GM19099 (cell line): ENCODE data around the gene CCDC106.

Source experiments
- POLR2A ChIP-seq: IDR thresholded peaks from 3 replicates; pipeline ENCODE4 v1.6.1; 2011; ENCODE audit warnings: low read depth; ENCODE audit not compliant: insufficient read length; ENCODE audit errors: extremely low read depth

CCDC106 gene

GRCh38 chr19:55647732-55648584, at the start of gene CCDC106:
CCDC106 (plus strand) TSS chr19:55648212; CDS start chr19:55649047, 835 bp downstream.
- peak; percentile 53 for TF ChIP-seq POLR2A

- TF ChIP-seq POLR2A: peak; percentile 65
Observed at GRCh38 chr19:55598719-55599467, 49.1 kb upstream of the CCDC106 start.

- peak; percentile 43 for TF ChIP-seq POLR2A
Observed at GRCh38 chr19:55599468-55599841, 48.6 kb upstream of the CCDC106 start, which contains the start of gene FIZ1. FIZ1 (minus strand) TSS chr19:55599517; CDS start chr19:55597865, 1,652 bp downstream.

GRCh38 chr19:55599842-55600661, 48.0 kb upstream of the CCDC106 start, which contains the start of gene ZNF524:
ZNF524 (plus strand) TSS chr19:55600288; CDS start chr19:55602113, 1,825 bp downstream.
- TF ChIP-seq POLR2A: peak; percentile 24

GRCh38 chr19:55600662-55601028, 47.4 kb upstream of the CCDC106 start:
- peak; percentile 44 for TF ChIP-seq POLR2A

GRCh38 chr19:55601084-55601483, 46.9 kb upstream of the CCDC106 start:
- no peak for TF ChIP-seq POLR2A

GRCh38 chr19:55602104-55603001, 45.7 kb upstream of the CCDC106 start:
- no peak for TF ChIP-seq POLR2A

- TF ChIP-seq POLR2A: no peak
Observed at GRCh38 chr19:55603115-55603514, 44.9 kb upstream of the CCDC106 start.

GRCh38 chr19:55603581-55604292, 44.3 kb upstream of the CCDC106 start:
- TF ChIP-seq POLR2A: no peak

GRCh38 chr19:55605207-55605636, 42.8 kb upstream of the CCDC106 start:
- no peak for TF ChIP-seq POLR2A

- peak; percentile 42 for TF ChIP-seq POLR2A
Observed at GRCh38 chr19:55605637-55606470, 42.2 kb upstream of the CCDC106 start, which contains the start of gene ZNF865. ZNF865 (plus strand) TSS chr19:55605647; CDS start chr19:55613619, 7,972 bp downstream.

GRCh38 chr19:55606471-55606787, 41.6 kb upstream of the CCDC106 start:
- TF ChIP-seq POLR2A: no peak
